H9 (cell line): ENCODE measurements around the gene FNDC3B. TPM values are rescaled to one million over a fixed set of nuclear protein-coding genes. Genes with fewer than 3 reads are reported as not detected.

Experiments used
- DNase-seq: peaks from one replicate; pipeline ENCODE4 v3.0.0-alpha.2; 2017
- H2AFZ ChIP-seq: one replicate; pipeline ENCODE4 v1.6.1; 2013; ENCODE audit warnings: mild to moderate bottlenecking, low read length, control low read depth, moderate library complexity
- H2AK5ac ChIP-seq: 2 replicates; pipeline ENCODE4 v1.6.1; 2013; ENCODE audit warnings: low read length, control low read depth, mixed read lengths; ENCODE audit not compliant: insufficient read length
- H2BK120ac ChIP-seq: one replicate; pipeline ENCODE4 v1.6.1; 2013; ENCODE audit warnings: low read depth, mild to moderate bottlenecking, low read length, control low read depth, inconsistent platforms; ENCODE audit not compliant: poor library complexity, severe bottlenecking
- H2BK12ac ChIP-seq: 2 replicates; pipeline ENCODE4 v1.6.1; 2013; ENCODE audit warnings: low read length, control low read depth, mixed read lengths, low read depth; ENCODE audit not compliant: insufficient read length
- H2BK15ac ChIP-seq: 2 replicates; pipeline ENCODE4 v1.6.1; 2013; ENCODE audit warnings: low read depth, low read length, control low read depth
- H2BK20ac ChIP-seq: one replicate; pipeline ENCODE4 v1.6.1; 2013; ENCODE audit warnings: low read depth, mild to moderate bottlenecking, low read length, control low read depth, inconsistent platforms; ENCODE audit not compliant: poor library complexity, severe bottlenecking
- H2BK5ac ChIP-seq: 2 replicates; pipeline ENCODE4 v1.6.1; 2013; ENCODE audit warnings: low read length, control low read depth, mixed read lengths; ENCODE audit not compliant: insufficient read length
- H3K14ac ChIP-seq: 2 replicates; pipeline ENCODE4 v1.6.1; 2013; ENCODE audit warnings: low read length, control low read depth; ENCODE audit not compliant: insufficient read depth
- H3K18ac ChIP-seq: 2 replicates; pipeline ENCODE4 v1.6.1; 2013; ENCODE audit warnings: low read depth, mild to moderate bottlenecking, mixed read lengths, low read length, control low read depth; ENCODE audit not compliant: insufficient read length
- H3K23ac ChIP-seq: 2 replicates; pipeline ENCODE4 v1.6.1; 2013; ENCODE audit warnings: low read length, control low read depth, mixed read lengths, low read depth; ENCODE audit not compliant: insufficient read length
- H3K23me2 ChIP-seq: 2 replicates; pipeline ENCODE4 v1.6.1; 2013; ENCODE audit warnings: low read depth, mild to moderate bottlenecking, mixed read lengths, low read length, control low read depth; ENCODE audit not compliant: insufficient read length, poor library complexity, severe bottlenecking
- H3K27ac ChIP-seq: 2 replicates; pipeline ENCODE4 v1.5.1; 2013; ENCODE audit warnings: low read length, control low read depth, mixed read lengths, low read depth; ENCODE audit not compliant: insufficient read length
- H3K27me3 ChIP-seq: 2 replicates; pipeline ENCODE4 v1.6.1; 2013; ENCODE audit warnings: low read length, control low read depth, inconsistent platforms; ENCODE audit not compliant: insufficient read depth
- H3K4ac ChIP-seq: 2 replicates; pipeline ENCODE4 v1.6.1; 2013; ENCODE audit warnings: low read depth, mild to moderate bottlenecking, control low read depth, inconsistent platforms, low read length, moderate library complexity
- H3K4me1 ChIP-seq: 2 replicates; pipeline ENCODE4 v1.6.1; 2013; ENCODE audit warnings: low read length, control low read depth, inconsistent platforms; ENCODE audit not compliant: insufficient read depth
- H3K4me2 ChIP-seq: 2 replicates; pipeline ENCODE4 v1.6.1; 2013; ENCODE audit warnings: low read length, control low read depth, mixed read lengths; ENCODE audit not compliant: insufficient read length, insufficient read depth
- H3K56ac ChIP-seq: 2 replicates; pipeline ENCODE4 v1.6.1; 2013; ENCODE audit warnings: low read depth, mild to moderate bottlenecking, mixed read lengths, low read length, control low read depth; ENCODE audit not compliant: insufficient read length
- H3K79me1 ChIP-seq: 2 replicates; pipeline ENCODE4 v1.6.1; 2013; ENCODE audit warnings: low read depth, mild to moderate bottlenecking, moderate library complexity, low read length, control low read depth, inconsistent platforms; ENCODE audit not compliant: insufficient read depth, poor library complexity, severe bottlenecking
- H3K79me2 ChIP-seq: 2 replicates; pipeline ENCODE4 v1.6.1; 2013; ENCODE audit warnings: low read length, control low read depth, inconsistent platforms; ENCODE audit not compliant: insufficient read depth
- H3K9ac ChIP-seq: 2 replicates; pipeline ENCODE4 v1.6.1; 2013; ENCODE audit warnings: low read length, control low read depth, mixed read lengths; ENCODE audit not compliant: insufficient read length; ENCODE audit errors: extremely low read depth
- H3K9me3 ChIP-seq: one replicate; pipeline ENCODE4 v1.6.1; 2013; ENCODE audit warnings: low read depth, low read length, inconsistent platforms; ENCODE audit not compliant: control insufficient read depth
- H3T11ph ChIP-seq: one replicate; pipeline ENCODE4 v1.6.1; 2013; ENCODE audit warnings: mild to moderate bottlenecking, low read length, control low read depth, inconsistent platforms
- H4K20me1 ChIP-seq: one replicate; pipeline ENCODE4 v1.6.1; 2013; ENCODE audit not compliant: control insufficient read depth, insufficient read length, insufficient read depth
- H4K5ac ChIP-seq: 2 replicates; pipeline ENCODE4 v1.6.1; 2013; ENCODE audit warnings: low read depth, mild to moderate bottlenecking, mixed read lengths, low read length, control low read depth; ENCODE audit not compliant: insufficient read length
- H4K8ac ChIP-seq: replicated peaks from 2 replicates; pipeline ENCODE4 v1.6.1; 2013; ENCODE audit warnings: low read length, control low read depth, mixed read lengths, low read depth; ENCODE audit not compliant: insufficient read length
- H4K91ac ChIP-seq: 2 replicates; pipeline ENCODE4 v1.6.1; 2013; ENCODE audit warnings: low read depth, mild to moderate bottlenecking, moderate library complexity, mixed read lengths, low read length, control low read depth; ENCODE audit not compliant: insufficient read length
- H3K27ac Mint-ChIP-seq, 3 experiments: 2 replicates in 2 of 3; 3 replicates in 1 of 3; pipeline ENCODE4 v1.8.0; 2020 to 2021; ENCODE audit warnings: mixed read lengths in 3 of 3, mild to moderate bottlenecking in 1 of 3, moderate library complexity in 1 of 3
- H3K27me3 Mint-ChIP-seq: 2 replicates; pipeline ENCODE4 v1.8.0; 2021; ENCODE audit warnings: low read depth, mild to moderate bottlenecking, moderate library complexity, mixed read lengths
- H3K36me3 Mint-ChIP-seq, 3 experiments: 2 replicates in 2 of 3; 3 replicates in 1 of 3; pipeline ENCODE4 v1.8.0; 2020 to 2021; ENCODE audit warnings: low read depth in 3 of 3, mixed read lengths in 3 of 3; ENCODE audit not compliant: insufficient read depth in 1 of 3
- H3K4me1 Mint-ChIP-seq, 2 experiments: 2 replicates each; pipeline ENCODE4 v1.8.0; 2020; ENCODE audit warnings: mixed read lengths in 2 of 2
- H3K4me3 Mint-ChIP-seq, 2 experiments: 2 replicates in 1 of 2; 3 replicates in 1 of 2; pipeline ENCODE4 v1.8.0; 2020 to 2021; ENCODE audit warnings: mild to moderate bottlenecking in 2 of 2, mixed read lengths in 2 of 2, moderate library complexity in 1 of 2
- H3K9me3 Mint-ChIP-seq, 2 experiments: 2 replicates in 1 of 2; 3 replicates in 1 of 2; pipeline ENCODE4 v1.8.0; 2020; ENCODE audit warnings: mild to moderate bottlenecking in 2 of 2, mixed read lengths in 2 of 2, moderate library complexity in 1 of 2
- CTCF ChIP-seq: fragments of 200-600 bp; sonication (generic); conservative IDR thresholded peaks from 3 replicates; pipeline ENCODE4 v1.8.0; 2021; ENCODE audit warnings: antibody characterized with exemption, mild to moderate bottlenecking
- WGBS: extraction: QIAGEN DNeasy Blood & Tissue Kit; methylation state at CpG from one replicate; pipeline ENCODE4 v1.1.7; 2013; ENCODE audit warnings: missing lambda C conversion rate, low lambda C conversion rate, mixed read lengths; ENCODE audit not compliant: insufficient read length; ENCODE audit errors: extremely low coverage; 5-methylcytosine and 5-hydroxymethylcytosine counted together
- total RNA-seq: library from RNA; stranded (reverse); gene quantifications from 2 replicates; pipeline ENCODE4 v1.2.1, GENCODE V29; 2021

The FNDC3B gene
- total RNA-seq, 1 experiment from 2014 or later, result 43.8 TPM

- Mint-ChIP-seq H3K9me3 (no peaks in the 10 kb centered on the region), H3K4me1 (peaks cover 5 to 9% of the 10 kb centered on the region in 2 experiments), H3K4me3 (no peak overlapping the region), H3K36me3 (peaks cover 10 to 21% (median 13%) of the 10 kb centered on the region in 3 experiments; a peak in 6 of 7 replicates), H3K27me3 (no peaks in the 10 kb centered on the region), H3K27ac (no peak overlapping the region)
- H3K27me3 ChIP-seq, result no peaks in the 10 kb centered on the region
- H3K79me1 ChIP-seq, result no peaks in the 10 kb centered on the region
- H3K9ac ChIP-seq, result no peak overlapping the region
- H2BK120ac ChIP-seq, result no peak overlapping the region
- no peak overlapping the region for H2BK20ac ChIP-seq
- H4K5ac ChIP-seq, result no peak overlapping the region
- H3K4ac ChIP-seq, result no peak overlapping the region
- no peak overlapping the region for H3T11ph ChIP-seq
- H3K56ac ChIP-seq, result no peak overlapping the region
- no peak overlapping the region for H2BK15ac ChIP-seq
- H3K9me3 ChIP-seq, result no peaks in the 10 kb centered on the region
- DNase-seq, result no peak
- no peak overlapping the region for H2AFZ ChIP-seq
- H2AK5ac ChIP-seq, result no peak overlapping the region
- no peaks in the 10 kb centered on the region for H4K20me1 ChIP-seq
- no peak overlapping the region for H2BK5ac ChIP-seq
- no peak overlapping the region for H4K91ac ChIP-seq
- no peak overlapping the region for H3K27ac ChIP-seq
- H2BK12ac ChIP-seq, result no peak overlapping the region
- H3K23ac ChIP-seq, result no peak overlapping the region
- no peak overlapping the region for H3K4me2 ChIP-seq
- H3K23me2 ChIP-seq, result no peaks in the 10 kb centered on the region
- no peak for TF ChIP-seq CTCF
- H4K8ac ChIP-seq, result no peak overlapping the region
- WGBS, result no CpG with 5 or more reads among the region's 4 CpGs
- peaks cover 4% of the 10 kb centered on the region; the same call in 1 of the 2 replicates for H3K4me1 ChIP-seq
- no peak overlapping the region for H3K18ac ChIP-seq
- H3K79me2 ChIP-seq, result no peaks in the 10 kb centered on the region; the same call in 1 of the 2 replicates
- no peak overlapping the region for H3K14ac ChIP-seq
Observed at GRCh38 chr3:172270557-172271166, 231.3 kb downstream of the FNDC3B start.
